COLO668 (cell line): ENCODE data around the gene ZNF428.
"Not testable (repeated sequence)": the region's sequence is repeated elsewhere in the genome, so short reads cannot be mapped to it uniquely, and the experiment has no call there.

Experiments used
- DNase-seq: peaks from one replicate; lab custom pipeline; 2025; ENCODE audit not compliant: unreplicated experiment; lab: John Stamatoyannopoulos, UW

Gene ZNF428

DNA sequence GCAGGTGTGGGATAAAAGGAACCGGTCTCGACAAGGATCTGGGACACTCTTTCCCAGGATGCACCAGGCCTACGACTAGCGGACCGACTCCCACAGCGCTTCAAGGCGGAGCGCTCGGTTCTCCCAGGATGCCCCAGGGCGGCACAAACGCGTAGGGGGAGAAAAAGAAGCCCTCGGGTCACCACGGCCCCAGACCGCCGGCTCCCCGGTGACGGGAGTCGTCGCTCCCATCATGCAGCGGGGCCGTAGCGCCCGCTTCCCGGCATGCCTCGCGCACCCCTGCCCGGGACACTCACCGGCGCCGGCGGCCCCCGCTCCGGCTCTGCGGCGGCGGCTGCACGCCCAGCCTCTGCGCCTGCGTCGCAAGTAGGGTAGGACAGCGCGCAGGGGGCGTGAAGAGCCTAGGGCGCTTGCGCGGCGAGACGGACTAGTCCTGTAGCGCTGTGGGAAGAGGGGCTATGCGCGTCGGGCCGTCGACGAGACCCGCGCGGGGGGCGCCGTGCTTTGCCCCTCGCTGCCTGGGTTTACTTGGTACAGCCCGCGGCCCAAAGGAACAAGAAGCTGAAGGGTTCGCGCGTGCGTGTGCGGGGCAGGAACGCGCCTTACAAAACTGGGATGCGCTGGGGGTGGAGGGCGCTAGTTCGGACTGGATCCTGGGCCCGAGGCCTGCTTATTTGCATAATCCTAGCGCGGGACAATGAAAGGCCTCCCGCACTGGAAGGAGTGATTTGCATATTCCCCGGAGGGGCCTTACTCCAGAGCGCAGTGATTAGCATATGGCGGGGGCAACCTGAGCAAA lies at the start of gene ZNF428:
TSS of gene ZNF428 (minus strand) at position 368 of the 799 bp plus-strand sequence. CDS start 5,325 bp downstream, outside the sequence.
- DNase-seq = peak; percentile 87

DNA sequence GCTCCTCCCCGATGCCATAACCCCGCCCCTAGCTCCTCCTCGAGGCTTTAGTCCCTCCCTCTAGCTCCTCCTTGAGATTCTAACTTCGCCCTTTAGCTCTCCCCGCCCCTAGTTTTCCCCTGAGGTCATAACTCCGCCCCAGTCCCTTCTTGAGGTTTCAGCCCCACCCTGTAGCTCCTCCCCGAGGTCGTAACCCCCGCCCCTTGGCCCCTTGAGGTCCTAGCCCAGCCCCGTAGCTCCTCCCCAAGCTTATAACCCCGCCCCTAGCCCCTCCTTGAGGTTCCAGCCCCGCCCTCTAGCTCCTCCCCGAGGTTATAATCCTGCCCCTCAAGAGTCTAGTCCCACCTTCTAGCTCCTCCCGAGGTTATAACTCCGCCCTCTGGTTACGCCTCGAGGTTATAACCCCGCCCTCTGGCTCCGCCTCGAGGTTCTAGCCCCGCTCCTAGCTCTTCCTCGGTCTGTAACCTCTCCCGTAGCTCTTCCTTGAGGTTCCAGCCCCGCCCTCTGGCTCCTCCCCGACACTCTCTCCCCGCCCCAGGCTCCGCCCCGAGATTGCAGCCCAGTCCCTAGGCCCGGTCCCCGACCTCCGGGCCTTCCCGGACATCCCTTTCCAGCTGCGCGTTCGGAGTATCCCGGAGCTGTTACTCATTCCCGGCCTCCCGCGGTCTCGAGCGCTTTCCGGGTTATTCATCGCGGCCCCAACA lies 49.1 kb upstream of the ZNF428 start:
- peak; percentile 97 for DNase-seq

GRCh38 chr19:43667876-43668405 lies 48.5 kb upstream of the ZNF428 start:
- peak; percentile 46 for DNase-seq

- no peak for DNase-seq
Measured at GRCh38 chr19:43667126-43667875, 47.9 kb upstream of the ZNF428 start.

- DNase-seq = no peak
Measured at GRCh38 chr19:43664018-43664417, 44.6 kb upstream of the ZNF428 start.

DNA sequence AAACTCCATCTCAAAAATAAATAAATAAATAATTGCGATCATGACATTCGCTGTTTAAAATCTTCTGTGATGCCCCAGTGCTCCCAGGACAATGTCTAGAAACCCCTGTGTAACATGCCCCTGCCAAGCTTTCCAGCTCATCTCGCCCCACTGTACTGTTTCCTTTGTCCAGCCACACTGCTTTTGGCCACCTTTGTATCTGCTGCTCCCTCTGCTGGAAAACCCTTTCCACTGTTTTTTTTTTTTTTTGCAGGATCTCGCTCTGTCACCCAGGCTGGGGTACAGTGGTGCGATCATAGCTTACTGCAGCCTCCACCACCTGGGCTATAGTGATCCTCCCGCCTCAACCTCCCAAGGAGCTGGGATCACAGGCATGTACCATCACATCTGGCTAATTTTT lies 43.1 kb upstream of the ZNF428 start:
- DNase-seq = no peak

- DNase-seq = no peak
Measured at GRCh38 chr19:43660971-43661360, 41.5 kb upstream of the ZNF428 start.

DNA sequence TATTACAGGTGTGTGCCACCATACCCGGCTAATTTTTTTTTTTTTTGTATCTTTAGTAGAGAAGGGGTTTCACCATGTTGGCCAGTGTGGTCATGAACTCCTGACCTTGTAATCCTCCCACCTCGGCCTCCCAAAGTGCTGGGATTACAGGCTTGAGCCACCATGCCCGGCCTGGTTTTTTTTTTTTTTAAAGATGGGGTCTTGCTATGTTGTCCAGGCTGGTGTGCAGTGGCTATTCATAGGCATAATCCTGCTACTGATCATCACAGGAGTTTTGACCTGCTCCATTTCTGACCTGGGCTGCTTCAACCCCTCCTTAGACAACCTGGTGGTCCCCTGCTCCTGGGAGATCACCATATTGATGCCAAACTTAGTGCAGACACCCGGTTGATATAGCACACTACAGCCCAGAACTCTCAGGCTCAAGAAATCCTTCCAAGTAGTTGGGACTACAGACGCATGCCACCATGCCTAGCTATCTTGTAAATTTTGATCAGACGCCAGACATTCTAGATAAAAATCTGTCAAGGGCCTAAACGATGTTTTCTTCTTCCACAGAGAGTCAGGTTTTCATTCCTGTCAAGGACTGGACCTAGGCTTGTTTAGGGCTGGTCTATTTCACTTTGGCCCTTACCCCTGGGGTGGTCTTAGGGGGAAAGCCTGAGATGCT lies 41.0 kb upstream of the ZNF428 start:
- DNase-seq = no peak

- no peak for DNase-seq
Measured at GRCh38 chr19:43658494-43658893, 39.1 kb upstream of the ZNF428 start.

DNA sequence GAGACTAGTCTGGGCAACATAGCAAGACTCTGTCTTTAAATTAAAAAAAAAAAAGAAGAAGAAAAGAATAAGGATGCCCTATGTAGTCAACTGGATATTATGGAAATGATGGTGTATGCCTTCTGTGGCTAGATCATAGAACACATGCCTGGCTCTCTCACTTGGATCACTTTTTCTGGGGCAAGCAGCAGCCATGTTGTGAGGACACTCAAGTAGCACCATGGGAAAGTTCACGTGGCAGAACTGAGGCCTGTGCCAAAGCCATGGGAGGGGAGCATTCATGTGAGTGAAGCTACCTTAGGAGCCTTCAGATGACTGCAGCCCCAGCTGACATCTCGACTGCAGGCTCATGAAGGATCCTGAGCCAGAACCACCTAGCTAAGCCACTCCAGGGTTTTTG lies 38.6 kb upstream of the ZNF428 start:
- no peak for DNase-seq

GRCh38 chr19:43656436-43656835 lies 37.0 kb upstream of the ZNF428 start:
- DNase-seq = no peak

DNA sequence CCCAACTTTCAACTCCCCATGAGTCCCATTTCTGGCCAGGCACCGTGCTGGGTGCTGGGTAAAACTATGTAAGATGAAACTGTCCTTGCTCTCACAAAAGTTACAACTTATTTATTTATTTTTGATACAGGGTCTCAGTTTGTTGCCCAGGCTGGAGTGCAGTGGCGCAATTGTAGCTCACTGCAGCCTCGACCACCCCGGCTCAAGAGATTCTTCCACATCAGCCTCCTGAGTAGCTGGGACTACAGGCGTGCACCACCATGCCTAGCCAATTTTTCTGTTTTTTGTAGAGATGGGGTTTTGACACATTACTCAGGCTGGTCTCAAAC lies 33.1 kb upstream of the ZNF428 start:
- DNase-seq = no peak

GRCh38 chr19:43651758-43652545 lies 32.5 kb upstream of the ZNF428 start:
- DNase-seq = peak; percentile 51

- not testable (repeated sequence) for DNase-seq
Measured at GRCh38 chr19:43650276-43650675, 30.8 kb upstream of the ZNF428 start.

- DNase-seq = no peak
Measured at GRCh38 chr19:43649514-43649913, 30.1 kb upstream of the ZNF428 start.

GRCh38 chr19:43648633-43649032 lies 29.2 kb upstream of the ZNF428 start:
- no peak for DNase-seq

- DNase-seq = no peak
Measured at GRCh38 chr19:43644181-43644580, 24.8 kb upstream of the ZNF428 start.

DNA sequence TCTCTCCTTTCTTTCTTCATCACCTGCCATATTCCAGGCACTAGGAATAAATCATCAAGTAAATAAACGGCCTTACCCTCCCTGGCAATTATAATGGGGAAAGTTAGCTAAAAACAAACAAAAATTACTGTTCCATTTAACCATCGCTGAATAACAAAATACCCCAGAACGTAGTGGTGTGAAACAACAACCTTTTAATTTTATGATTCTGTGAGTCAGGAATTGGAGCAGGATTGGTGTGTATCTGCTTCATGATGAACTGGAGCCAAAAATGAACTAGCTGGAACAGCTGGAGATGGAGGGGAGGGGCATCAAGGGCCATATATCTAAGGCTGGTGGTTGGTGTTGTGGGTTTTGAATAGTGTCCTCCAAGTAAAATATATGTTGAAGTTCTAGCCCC lies 23.9 kb upstream of the ZNF428 start:
- no peak for DNase-seq

- DNase-seq = no peak
Measured at GRCh38 chr19:43642531-43642930, 23.1 kb upstream of the ZNF428 start.

DNA sequence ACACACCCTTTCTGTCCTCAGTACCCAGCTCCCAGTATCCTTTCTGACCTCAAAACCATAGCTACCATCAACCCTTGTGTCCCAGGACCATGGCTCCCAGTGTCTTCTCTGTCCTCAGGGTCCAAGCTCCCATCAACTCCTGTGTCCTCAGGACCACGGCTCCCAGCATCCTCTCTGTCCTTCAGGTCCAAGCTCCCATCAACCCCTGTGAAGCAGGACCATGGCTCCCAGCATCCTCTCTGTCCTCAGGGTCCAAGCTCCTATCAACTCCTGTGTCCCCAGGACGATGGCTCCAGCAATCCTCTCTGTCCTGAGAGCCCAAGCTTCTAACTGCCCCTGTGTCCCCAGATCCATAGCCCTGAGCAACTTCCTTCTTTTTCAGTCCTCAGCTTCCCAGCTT lies 21.9 kb upstream of the ZNF428 start:
- DNase-seq = no peak
